Gastroesophageal sphincter (tissue), 3 donors: ENCODE data around the gene ASB13.
A peak's percentile ranks its signal among the peaks of the same experiment; 100 is the strongest.

Experiments
- EP300 ChIP-seq: sonication (generic); formaldehyde crosslinking; IDR thresholded peaks from one replicate; pipeline ENCODE4 v1.6.1; 2017; ENCODE audit warnings: antibody characterized with exemption, mild to moderate bottlenecking
- POLR2A ChIP-seq, 2 donors: fragments of 450-650 bp; IDR thresholded peaks; one replicate each; pipeline ENCODE4 v1.6.1; 2017; ENCODE audit warnings: antibody characterized with exemption in 2 of 2, mild to moderate bottlenecking in 2 of 2, moderate library complexity in 1 of 2
- POLR2AphosphoS5 ChIP-seq: sonication (generic); formaldehyde crosslinking; IDR thresholded peaks from one replicate; pipeline ENCODE4 v1.6.1; 2017; ENCODE audit warnings: antibody characterized with exemption
- TF ChIP-seq, protein P1 (sequence below), 4 experiments: fragments of 200-600 bp in 2 of 4; fragments of 450-650 bp in 2 of 4; sonication (generic) in 1 of 4; IDR thresholded peaks; one replicate each; pipeline ENCODE4 v1.5.1; 2017 to 2019; ENCODE audit warnings: antibody characterized with exemption in 4 of 4, mild to moderate bottlenecking in 2 of 4, moderate library complexity in 2 of 4

- TF ChIP-seq, protein P1, sequence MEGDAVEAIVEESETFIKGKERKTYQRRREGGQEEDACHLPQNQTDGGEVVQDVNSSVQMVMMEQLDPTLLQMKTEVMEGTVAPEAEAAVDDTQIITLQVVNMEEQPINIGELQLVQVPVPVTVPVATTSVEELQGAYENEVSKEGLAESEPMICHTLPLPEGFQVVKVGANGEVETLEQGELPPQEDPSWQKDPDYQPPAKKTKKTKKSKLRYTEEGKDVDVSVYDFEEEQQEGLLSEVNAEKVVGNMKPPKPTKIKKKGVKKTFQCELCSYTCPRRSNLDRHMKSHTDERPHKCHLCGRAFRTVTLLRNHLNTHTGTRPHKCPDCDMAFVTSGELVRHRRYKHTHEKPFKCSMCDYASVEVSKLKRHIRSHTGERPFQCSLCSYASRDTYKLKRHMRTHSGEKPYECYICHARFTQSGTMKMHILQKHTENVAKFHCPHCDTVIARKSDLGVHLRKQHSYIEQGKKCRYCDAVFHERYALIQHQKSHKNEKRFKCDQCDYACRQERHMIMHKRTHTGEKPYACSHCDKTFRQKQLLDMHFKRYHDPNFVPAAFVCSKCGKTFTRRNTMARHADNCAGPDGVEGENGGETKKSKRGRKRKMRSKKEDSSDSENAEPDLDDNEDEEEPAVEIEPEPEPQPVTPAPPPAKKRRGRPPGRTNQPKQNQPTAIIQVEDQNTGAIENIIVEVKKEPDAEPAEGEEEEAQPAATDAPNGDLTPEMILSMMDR (IDR thresholded peaks at IDR 0.05): peak; percentile 39 to 82 (median 62)
- TF ChIP-seq POLR2A (IDR thresholded peaks at IDR 0.05): no peak
- TF ChIP-seq EP300: no peak
- peak; percentile 77 for TF ChIP-seq POLR2AphosphoS5
Measured at GRCh38 chr10:5629303-5630111, 36.9 kb downstream of the ASB13 start.
